Measurements from ENCODE around the gene C1orf21.

C1orf21 gene

GRCh38 chr1:184622136-184622823, 235.5 kb downstream of the C1orf21 start:
- no peak for DNase-seq (ENCODE audit: low spot score)
- no peak for TF ChIP-seq CTCF (IDR thresholded peaks at IDR 0.05; ENCODE audit: extremely low read depth, insufficient read depth, missing control alignments)
- in situ Hi-C loops (cut with MboI; ENCODE audit: low pct_unique_long_range_greater_than_20kb, low sequenced_read_pairs, unreplicated experiment) = no loop called here

- no peak for TF ChIP-seq CTCF (IDR thresholded peaks at IDR 0.05; ENCODE audit: extremely low read depth, insufficient read depth, missing control alignments)
- in situ Hi-C loops (cut with MboI; ENCODE audit: low pct_unique_long_range_greater_than_20kb, low sequenced_read_pairs, unreplicated experiment) = no loop called here
- DNase-seq (ENCODE audit: low spot score) = no peak
Measured at GRCh38 chr1:184623404-184623803, 236.6 kb downstream of the C1orf21 start.

GRCh38 chr1:184624051-184624450, 237.2 kb downstream of the C1orf21 start:
- in situ Hi-C loops (cut with MboI; ENCODE audit: low pct_unique_long_range_greater_than_20kb, low sequenced_read_pairs, unreplicated experiment) = no loop called here
- DNase-seq (ENCODE audit: low spot score) = no peak
- no peak for TF ChIP-seq CTCF (IDR thresholded peaks at IDR 0.05; ENCODE audit: extremely low read depth, insufficient read depth, missing control alignments)

GRCh38 chr1:184624626-184625025, 237.8 kb downstream of the C1orf21 start:
- no peak for TF ChIP-seq CTCF (IDR thresholded peaks at IDR 0.05; ENCODE audit: extremely low read depth, insufficient read depth, missing control alignments)
- in situ Hi-C loops (cut with MboI; ENCODE audit: low pct_unique_long_range_greater_than_20kb, low sequenced_read_pairs, unreplicated experiment) = no loop called here
- DNase-seq (ENCODE audit: low spot score) = no peak

- DNase-seq (ENCODE audit: low spot score) = no peak
- TF ChIP-seq CTCF (IDR thresholded peaks at IDR 0.05; ENCODE audit: extremely low read depth, insufficient read depth, missing control alignments) = no peak
- in situ Hi-C loops (cut with MboI; ENCODE audit: low pct_unique_long_range_greater_than_20kb, low sequenced_read_pairs, unreplicated experiment) = no loop called here
Measured at GRCh38 chr1:184625271-184625670, 238.4 kb downstream of the C1orf21 start.

GRCh38 chr1:184626076-184627006, 239.5 kb downstream of the C1orf21 start:
- DNase-seq (ENCODE audit: low spot score) = no peak
- in situ Hi-C loops (cut with MboI; ENCODE audit: low pct_unique_long_range_greater_than_20kb, low sequenced_read_pairs, unreplicated experiment) = no loop called here

More at GRCh38 chr1:184626076-184627006, 239.5 kb downstream of the C1orf21 start:
- TF ChIP-seq CTCF (IDR thresholded peaks at IDR 0.05; ENCODE audit: extremely low read depth, insufficient read depth, missing control alignments) = no peak
